ENCODE data around the gene MEGF11. TPM values are rescaled to one million over a fixed set of nuclear protein-coding genes. Genes with fewer than 3 reads are reported as not detected.

MEGF11 gene
- polyA plus RNA-seq, 5 donors, result 3.3 to 15.1 (median 7.6) TPM

- DNase-seq, result no peak
Observed at GRCh38 chr15:66067687-66068086, 185.9 kb downstream of the MEGF11 start.

GRCh38 chr15:66066481-66066880 is 187.1 kb downstream of the MEGF11 start:
- DNase-seq, result no peak

GRCh38 chr15:66066005-66066404 is 187.5 kb downstream of the MEGF11 start:
- no peak for DNase-seq

GRCh38 chr15:66065325-66065724 is 188.2 kb downstream of the MEGF11 start:
- DNase-seq, result no peak

DNA sequence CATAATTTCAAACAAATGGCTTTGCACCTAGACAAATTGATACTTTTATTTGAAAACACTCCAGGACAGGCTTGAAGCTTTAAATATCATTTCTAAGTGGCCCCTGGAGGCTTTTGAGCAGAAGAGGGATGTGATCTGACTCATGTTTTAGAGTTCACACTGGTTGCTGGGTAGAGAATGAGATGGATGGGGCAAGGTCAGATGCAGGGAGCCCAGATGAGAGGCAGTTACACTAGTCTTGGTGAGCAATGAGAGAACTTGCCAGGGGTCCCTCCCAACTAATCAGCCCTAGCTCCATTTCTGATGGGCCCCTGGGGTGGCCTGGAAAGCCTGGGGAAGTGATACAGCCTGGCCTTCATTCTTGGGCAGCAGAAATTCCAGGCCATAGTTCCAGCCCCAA is 190.4 kb downstream of the MEGF11 start:
- DNase-seq, result no peak

- DNase-seq, result no peak
Observed at GRCh38 chr15:66057089-66057488, 196.5 kb downstream of the MEGF11 start.

- DNase-seq, result no peak
Observed at GRCh38 chr15:66053991-66054390, 199.6 kb downstream of the MEGF11 start.

DNA sequence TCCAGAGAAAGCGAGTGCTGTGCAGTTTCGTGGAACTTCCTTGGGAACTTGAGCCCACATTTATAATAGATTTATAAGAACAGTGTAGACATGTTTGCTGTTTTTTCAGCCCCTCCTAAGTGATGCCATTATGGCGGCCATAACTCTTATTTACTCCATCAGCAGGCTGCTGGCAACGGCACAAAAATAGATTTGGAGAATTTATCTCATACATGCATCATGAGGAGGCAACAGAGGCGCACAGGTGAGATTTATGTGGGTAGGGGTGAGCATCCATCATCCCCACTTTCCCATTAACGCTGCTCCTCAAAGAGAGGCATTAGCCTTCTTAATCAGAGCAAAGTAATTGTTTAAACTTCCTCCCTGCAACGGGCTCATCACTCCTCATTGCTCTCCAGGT is 201.7 kb downstream of the MEGF11 start:
- no peak for DNase-seq

DNA sequence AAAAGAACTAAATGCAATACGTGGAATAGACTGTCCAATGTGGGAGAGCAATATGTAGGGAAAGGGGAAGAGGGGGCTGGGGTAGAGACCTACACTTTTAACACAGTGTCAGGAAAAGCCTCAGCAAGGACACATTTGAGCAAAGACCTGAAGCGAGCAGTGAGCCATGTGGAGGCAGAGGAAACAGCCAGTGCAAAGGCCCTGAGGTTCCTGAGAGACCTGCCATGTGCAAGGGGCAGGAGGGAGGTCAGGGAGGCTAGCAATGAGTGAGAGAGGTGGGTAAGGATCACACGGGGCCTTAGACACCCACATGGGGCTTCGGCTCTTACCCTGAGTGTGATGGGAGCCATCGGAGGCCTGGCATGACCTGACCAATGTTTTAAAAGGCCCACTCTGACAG is 203.3 kb downstream of the MEGF11 start:
- DNase-seq, result no peak

DNA sequence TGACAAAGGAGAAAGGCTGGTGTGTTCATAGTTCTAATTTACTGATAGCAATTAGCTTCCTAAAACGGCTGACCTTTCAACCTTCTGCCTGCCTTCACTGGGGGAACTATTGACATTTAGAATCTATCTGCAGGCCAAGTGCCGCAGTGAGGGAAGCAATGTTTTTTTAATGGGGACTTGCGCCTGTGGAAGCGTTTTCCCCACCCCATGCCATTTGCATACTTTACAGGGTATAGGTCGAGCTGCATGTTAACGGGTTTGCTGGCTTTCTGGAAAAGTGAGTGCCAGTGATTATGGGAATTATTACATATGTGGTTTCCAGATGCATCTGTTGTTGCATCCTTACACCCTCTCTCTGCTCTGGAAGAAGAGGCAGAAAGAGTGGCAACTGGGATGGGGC is 204.2 kb downstream of the MEGF11 start:
- DNase-seq, result no peak

- DNase-seq, result no peak
Observed at GRCh38 chr15:66047321-66048024, 206.1 kb downstream of the MEGF11 start.

DNA sequence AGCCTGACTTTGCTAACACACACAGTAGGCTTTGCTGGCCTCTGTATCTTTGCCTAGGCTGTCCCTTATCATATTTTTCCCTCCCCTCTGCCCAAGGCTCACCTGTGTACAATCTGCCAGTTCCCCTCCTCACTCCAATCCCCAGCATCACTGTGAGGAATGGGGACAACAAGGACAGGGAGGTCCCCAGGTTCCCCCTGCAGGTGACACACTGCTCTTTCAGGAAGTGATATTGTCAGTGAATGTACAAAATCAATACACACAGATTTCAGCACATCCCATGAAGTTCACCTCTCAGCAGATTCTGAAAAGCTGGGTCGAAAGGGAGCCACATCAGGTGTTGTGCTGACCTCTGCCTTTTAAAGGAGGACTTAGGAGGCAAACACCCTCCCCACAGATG is 206.8 kb downstream of the MEGF11 start:
- DNase-seq, result no peak

DNA sequence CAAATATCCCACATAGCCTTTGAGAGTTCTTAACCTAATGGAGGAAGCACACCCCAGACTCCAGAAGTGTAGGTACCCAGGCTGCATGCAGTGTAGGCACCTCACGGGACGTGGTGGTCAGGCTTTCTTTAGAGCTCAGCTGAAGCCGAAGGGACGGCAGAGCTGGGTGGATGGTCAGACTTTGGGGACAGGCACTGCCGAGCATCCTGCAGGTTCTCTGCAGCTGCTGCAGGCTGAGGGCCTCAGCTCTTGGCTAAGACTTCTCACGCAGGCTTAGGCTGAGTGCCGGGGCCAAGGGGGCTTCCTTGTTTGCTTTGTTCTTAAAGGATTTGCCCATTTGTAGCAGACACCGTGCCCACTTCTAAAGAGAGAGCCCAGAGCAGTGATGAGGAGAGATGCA is 207.2 kb downstream of the MEGF11 start:
- DNase-seq, result no peak

DNA sequence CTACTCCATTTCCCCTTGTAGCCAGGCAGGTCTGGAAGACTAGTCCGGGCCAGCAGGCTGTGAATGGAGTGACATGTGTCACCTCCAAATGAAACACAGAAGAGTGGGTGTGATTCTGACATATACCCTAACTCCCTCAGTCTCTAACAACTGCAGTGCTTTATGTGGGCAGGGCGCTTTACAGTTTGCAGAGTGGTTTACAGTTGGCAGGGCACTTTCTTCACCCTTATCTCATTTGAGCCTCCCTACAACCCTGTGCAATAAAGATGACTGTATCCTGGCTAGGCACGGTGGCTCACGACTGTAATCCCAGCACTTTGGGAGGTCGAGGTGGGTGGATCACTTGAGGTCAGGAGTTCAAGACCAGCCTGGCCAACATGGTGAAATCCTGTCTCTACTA is 208.0 kb downstream of the MEGF11 start:
- DNase-seq, result no peak

GRCh38 chr15:66044837-66045236 is 208.7 kb downstream of the MEGF11 start:
- DNase-seq, result no peak

DNA sequence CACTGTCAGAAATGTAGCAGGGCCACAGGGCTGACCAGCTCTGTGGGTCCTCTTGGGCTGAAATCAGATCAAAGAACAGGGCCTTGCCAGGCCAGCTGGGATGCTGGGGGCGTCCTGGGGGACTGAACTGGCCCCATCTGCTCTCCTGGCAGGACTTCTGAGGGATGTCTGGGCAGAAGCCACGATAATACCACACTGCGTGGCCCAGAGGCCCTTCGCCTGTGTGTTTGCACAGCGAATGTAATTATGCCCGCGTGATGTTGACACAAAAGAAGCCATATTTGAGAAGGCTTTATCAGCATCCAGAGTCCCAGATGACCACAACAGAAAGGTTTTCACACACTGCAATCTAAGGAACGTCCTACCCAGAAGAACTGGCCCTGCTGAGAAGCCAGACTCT is 210.3 kb downstream of the MEGF11 start:
- no peak for DNase-seq

DNA sequence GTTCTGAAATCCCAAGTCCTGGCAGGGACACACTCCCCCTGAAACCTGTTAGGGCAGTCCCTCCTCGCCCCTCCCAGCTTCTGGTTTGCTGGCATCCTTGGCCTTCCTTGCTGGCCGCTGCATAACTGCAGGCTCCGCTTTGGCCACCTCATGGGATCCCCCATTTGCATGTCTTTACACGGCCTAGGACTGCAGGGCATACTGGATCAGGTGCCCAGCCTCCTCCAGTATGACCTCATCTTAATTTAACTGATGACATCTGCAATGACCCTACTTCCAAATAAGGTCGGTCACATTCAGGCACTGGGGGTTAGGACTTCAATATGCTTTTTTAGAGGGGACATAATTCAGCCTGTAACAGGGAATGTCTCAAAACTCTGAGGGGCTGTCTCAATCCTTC is 210.9 kb downstream of the MEGF11 start:
- DNase-seq, result no peak

- no peak for DNase-seq
Observed at GRCh38 chr15:66041276-66041675, 212.3 kb downstream of the MEGF11 start.

GRCh38 chr15:66040211-66040892 is 213.2 kb downstream of the MEGF11 start:
- no peak for DNase-seq

- DNase-seq, result no peak
Observed at GRCh38 chr15:66039117-66039871, 214.3 kb downstream of the MEGF11 start.

DNA sequence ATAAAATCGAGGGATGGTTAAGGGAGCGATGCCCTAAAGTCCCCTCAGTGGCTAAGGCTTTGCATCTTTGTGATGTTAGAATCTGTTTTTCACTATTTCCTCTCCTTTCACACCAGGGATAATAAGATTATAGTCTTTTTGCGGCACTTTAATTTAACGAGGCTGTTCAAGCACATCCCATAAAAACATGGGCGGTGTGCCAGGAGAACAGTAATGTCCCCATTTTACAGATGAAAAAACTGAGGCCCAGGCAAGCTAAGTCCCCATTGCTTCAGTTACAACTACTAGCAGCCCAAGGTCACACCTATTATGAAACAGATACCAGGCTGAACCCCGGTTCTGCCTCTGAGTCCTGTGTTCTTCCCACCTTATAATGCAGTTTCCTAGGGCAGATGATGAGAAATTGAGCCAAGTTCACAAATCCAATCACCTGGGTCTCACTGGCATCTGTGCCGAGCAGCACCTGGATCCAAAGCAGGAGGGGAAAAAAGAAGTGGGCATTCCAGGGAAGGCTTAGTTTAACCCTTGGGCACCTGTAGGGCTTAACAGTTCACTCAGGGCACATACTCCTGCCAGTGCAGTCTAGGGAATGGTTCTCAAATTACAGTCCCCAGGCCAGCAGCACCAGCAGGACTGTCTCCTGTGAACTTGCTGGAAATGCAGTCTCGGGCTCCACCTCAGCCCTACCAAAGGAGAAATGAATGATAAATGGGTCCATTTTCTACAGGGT is 215.0 kb downstream of the MEGF11 start:
- no peak for DNase-seq

DNA sequence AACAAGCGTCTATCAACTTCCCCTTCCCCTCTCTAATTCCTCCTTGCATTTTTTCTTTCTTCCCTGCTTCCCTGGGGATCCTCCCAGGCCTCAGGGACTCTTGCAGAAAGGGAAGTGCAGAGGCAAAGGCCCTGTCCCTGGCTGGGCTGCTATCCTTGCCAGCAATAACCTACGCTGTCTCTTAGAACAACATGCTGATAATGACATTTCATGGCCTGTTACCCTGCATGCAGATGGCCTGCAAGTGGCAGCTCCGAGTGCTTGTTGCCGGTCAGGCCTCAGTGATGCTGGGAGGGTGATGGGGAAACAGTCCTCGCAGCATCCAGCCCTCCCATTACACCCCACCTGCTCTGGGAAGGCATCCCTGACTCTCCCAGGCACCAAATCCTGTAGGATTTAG is 216.7 kb downstream of the MEGF11 start:
- DNase-seq, result no peak

Data from right lung (tissue), 5 donors.